WTC11 (cell line): ENCODE measurements around the gene LOXL1.

Experiments
- ATF2 ChIP-seq: sonication (generic); formaldehyde crosslinking; IDR thresholded peaks from 2 replicates; pipeline ENCODE4 v1.8.1; 2022; ENCODE audit warnings: low read depth, missing genetic modification reagents, borderline replicate concordance
- CTCF ChIP-seq: fragments of 200-600 bp; IDR thresholded peaks from 2 replicates; pipeline ENCODE4 v1.8.0; 2022; ENCODE audit warnings: antibody characterized with exemption
- FOXJ3 ChIP-seq: sonication (generic); formaldehyde crosslinking; IDR thresholded peaks from 2 replicates; pipeline ENCODE4 v1.9.0; 2021; ENCODE audit warnings: missing genetic modification reagents, mild to moderate bottlenecking, borderline replicate concordance
- HMGXB4 ChIP-seq: sonication (generic); formaldehyde crosslinking; IDR thresholded peaks from 2 replicates; pipeline ENCODE4 v1.8.1; 2023; ENCODE audit warnings: mild to moderate bottlenecking, moderate library complexity, missing genetic modification reagents
- MAX ChIP-seq: sonication (generic); formaldehyde crosslinking; IDR thresholded peaks from 2 replicates; pipeline ENCODE4 v1.8.0; 2022; ENCODE audit warnings: mild to moderate bottlenecking, missing genetic modification reagents
- NFYB ChIP-seq: sonication (generic); formaldehyde crosslinking; conservative IDR thresholded peaks from 2 replicates; pipeline ENCODE4 v1.8.0; 2022; ENCODE audit warnings: low read depth, missing genetic modification reagents
- SP1 ChIP-seq: sonication (generic); formaldehyde crosslinking; conservative IDR thresholded peaks from 2 replicates; pipeline ENCODE4 v1.8.1; 2022; ENCODE audit warnings: missing genetic modification reagents
- ZBTB43 ChIP-seq: sonication (generic); formaldehyde crosslinking; IDR thresholded peaks from 2 replicates; pipeline ENCODE4 v1.8.1; 2023; ENCODE audit warnings: mild to moderate bottlenecking, missing genetic modification reagents
- ZNF317 ChIP-seq: sonication (generic); formaldehyde crosslinking; IDR thresholded peaks from 2 replicates; pipeline ENCODE4 v1.8.1; 2023; ENCODE audit warnings: low read depth, mild to moderate bottlenecking, moderate library complexity, missing genetic modification reagents, borderline replicate concordance

- TF ChIP-seq ZNF317 (CRISPR knock-in tag) (no peak), CTCF (no peak), HMGXB4 (CRISPR knock-in tag) (no peak), MAX (CRISPR knock-in tag) (no peak), ATF2 (no peak), SP1 (CRISPR knock-in tag) (no peak), ZBTB43 (CRISPR knock-in tag) (no peak), NFYB (CRISPR knock-in tag) (no peak), FOXJ3 (CRISPR knock-in tag) (no peak)
These were observed 24.2 kb downstream of the LOXL1 start for GRCh38 chr15:73950479-73950830.
